Natural killer cell (primary cell): ENCODE results near the gene TMEM242. TPM values are rescaled to one million over a fixed set of nuclear protein-coding genes. Genes with fewer than 3 reads are reported as not detected.

ENCODE experiments used
- ATAC-seq, 3 donors: fragments of 150-1000 bp in 2 of 3; fragments of 200-7000 bp in 1 of 3; cut with Tn5 transposase; 1 replicate in 1 of 3; 2 replicates in 2 of 3; pipeline ENCODE4 v1.10.0; 2021; ENCODE audit warnings: mild to moderate bottlenecking in 2 of 3, moderate library complexity in 2 of 3
- DNase-seq, 2 donors: peaks; one replicate each; pipeline versions ENCODE4 v3.0.0 to v3.0.0-alpha.2; 2013 to 2021; ENCODE audit warnings: mixed read lengths in 1 of 2
- H3K27ac ChIP-seq: one replicate; pipeline ENCODE4 v1.5.1; 2013; ENCODE audit warnings: mild to moderate bottlenecking, low read length
- H3K27me3 ChIP-seq: one replicate; pipeline ENCODE4 v1.6.1; 2013; ENCODE audit warnings: low read length; ENCODE audit not compliant: control insufficient read depth, insufficient read depth
- H3K36me3 ChIP-seq: one replicate; pipeline ENCODE4 v1.6.1; 2013; ENCODE audit warnings: low read length; ENCODE audit not compliant: control insufficient read depth, insufficient read depth
- H3K4me1 ChIP-seq: one replicate; pipeline ENCODE4 v1.6.1; 2013; ENCODE audit warnings: low read length; ENCODE audit not compliant: control insufficient read depth, insufficient read depth
- H3K4me3 ChIP-seq: one replicate; pipeline ENCODE4 v1.5.1; 2013; ENCODE audit warnings: low read length
- H3K9me3 ChIP-seq: one replicate; pipeline ENCODE4 v1.6.1; 2013; ENCODE audit warnings: low read length; ENCODE audit not compliant: control insufficient read depth, insufficient read depth
- H3K27ac Mint-ChIP-seq, 2 donors: one replicate each; pipeline ENCODE4 v1.8.0; 2022; ENCODE audit warnings: mild to moderate bottlenecking in 2 of 2, mixed read lengths in 2 of 2, moderate library complexity in 1 of 2
- H3K27me3 Mint-ChIP-seq, 2 donors: one replicate each; pipeline ENCODE4 v1.8.0; 2022; ENCODE audit warnings: low read depth in 2 of 2, mixed read lengths in 2 of 2
- H3K36me3 Mint-ChIP-seq: one replicate; pipeline ENCODE4 v1.8.0; 2022; ENCODE audit warnings: mixed read lengths
- H3K4me1 Mint-ChIP-seq, 2 donors: one replicate each; pipeline ENCODE4 v1.8.0; 2022; ENCODE audit warnings: mixed read lengths in 2 of 2
- H3K4me3 Mint-ChIP-seq: one replicate; pipeline ENCODE4 v1.8.0; 2022; ENCODE audit warnings: mild to moderate bottlenecking, moderate library complexity, mixed read lengths
- H3K9me3 Mint-ChIP-seq, 2 donors: one replicate each; pipeline ENCODE4 v1.8.0; 2022; ENCODE audit warnings: mixed read lengths in 2 of 2
- CTCF ChIP-seq: fragments of 200-600 bp; IDR thresholded peaks from one replicate; pipeline ENCODE4 v1.8.0; 2022; ENCODE audit warnings: antibody characterized with exemption
- WGBS: methylation state at CpG from one replicate; pipeline ENCODE4 v1.1.7; 2013; ENCODE audit warnings: missing lambda C conversion rate; ENCODE audit not compliant: insufficient coverage; 5-methylcytosine and 5-hydroxymethylcytosine counted together
- intact Hi-C: fragments of 100-400 bp; cut with micrococcal nuclease; formaldehyde crosslinking; loops from one replicate; pipeline ENCODE4 v1.14.2; 2022
- total RNA-seq, 4 donors: library from RNA; stranded (reverse); fragments of 120-200 nt in 1 of 4; gene quantifications; one replicate each; pipeline versions ENCODE4 v1.2.3 to v1.2.4, GENCODE V29; 2013 to 2022

Gene TMEM242
- total RNA-seq, 3 donors from 2014 or later (not counting 1 experiment from before 2014, with no cell fraction given), result 18.5 to 24.8 (median 19.8) TPM

GRCh38 chr6:157255079-157255478, 68.2 kb downstream of the TMEM242 start:
- no peak overlapping the region for H3K4me3 ChIP-seq
- Mint-ChIP-seq H3K4me1 (peaks cover 14 to 23% of the 10 kb centered on the region in 2 donors), H3K27ac (no peak overlapping the region), H3K4me3 (no peak overlapping the region), H3K27me3 (peaks cover 23 to 30% of the 10 kb centered on the region in 2 donors), H3K9me3 (no peaks in the 10 kb centered on the region), H3K36me3 (no peaks in the 10 kb centered on the region)
- no peak for TF ChIP-seq CTCF
- no peaks in the 10 kb centered on the region for H3K36me3 ChIP-seq
- no peaks in the 10 kb centered on the region for H3K27me3 ChIP-seq
- peaks cover 33% of the 10 kb centered on the region for H3K4me1 ChIP-seq
- H3K27ac ChIP-seq, result no peak overlapping the region
- DNase-seq (no peak), ATAC-seq (no peak)
- intact Hi-C loops, result no loop called here
- 89% methylated on average over 3 of the region's 3 CpGs for WGBS
- H3K9me3 ChIP-seq, result no peaks in the 10 kb centered on the region

- WGBS, result 71% methylated on average over 1 of the region's 3 CpGs
- no peak overlapping the region for H3K27ac ChIP-seq
These were observed 68.8 kb downstream of the TMEM242 start for GRCh38 chr6:157254538-157254937.

GRCh38 chr6:157253699-157254098, 69.6 kb downstream of the TMEM242 start:
- Histone ChIP-seq H3K27ac (no peak overlapping the region), H3K9me3 (peaks cover under 1% of the 10 kb centered on the region), H3K36me3 (no peaks in the 10 kb centered on the region), H3K27me3 (no peaks in the 10 kb centered on the region), H3K4me3 (no peak overlapping the region), H3K4me1 (peaks cover 22% of the 10 kb centered on the region)
- peaks cover 0 to under 1% of the 10 kb centered on the region in 2 donors for H3K9me3 Mint-ChIP-seq
- no peak overlapping the region for H3K27ac Mint-ChIP-seq
- ATAC-seq (no peak), DNase-seq (no peak)
- H3K4me1 Mint-ChIP-seq, result peaks cover 7 to 13% of the 10 kb centered on the region in 2 donors
- TF ChIP-seq CTCF, result no peak
- peaks cover 27 to 32% of the 10 kb centered on the region in 2 donors for H3K27me3 Mint-ChIP-seq
- H3K36me3 Mint-ChIP-seq, result peaks cover 6% of the 10 kb centered on the region
- intact Hi-C loops, result no loop called here
- WGBS, result 88% methylated on average over 2 of the region's 7 CpGs
- H3K4me3 Mint-ChIP-seq, result no peak overlapping the region

More at GRCh38 chr6:157254538-157254937, 68.8 kb downstream of the TMEM242 start:
- no peak overlapping the region for H3K27ac Mint-ChIP-seq
- H3K4me1 Mint-ChIP-seq, result peaks cover 10 to 21% of the 10 kb centered on the region in 2 donors
- intact Hi-C loops, result no loop called here
- no peaks in the 10 kb centered on the region for H3K9me3 ChIP-seq
- TF ChIP-seq CTCF, result no peak
- H3K36me3 ChIP-seq, result no peaks in the 10 kb centered on the region
- no peaks in the 10 kb centered on the region for H3K36me3 Mint-ChIP-seq
- no peak for DNase-seq
- H3K4me3 ChIP-seq, result no peak overlapping the region
- peaks cover 30% of the 10 kb centered on the region for H3K4me1 ChIP-seq
- no peaks in the 10 kb centered on the region for H3K27me3 ChIP-seq
- H3K27me3 Mint-ChIP-seq, result peaks cover 23 to 30% of the 10 kb centered on the region in 2 donors
- H3K4me3 Mint-ChIP-seq, result no peak overlapping the region
- no peaks in the 10 kb centered on the region for H3K9me3 Mint-ChIP-seq
- no peak for ATAC-seq

GRCh38 chr6:157253017-157253416, 70.3 kb downstream of the TMEM242 start:
- no peaks in the 10 kb centered on the region for H3K36me3 ChIP-seq

More at GRCh38 chr6:157253017-157253416, 70.3 kb downstream of the TMEM242 start:
- WGBS, result 93% methylated on average over 6 of the region's 7 CpGs
- Histone ChIP-seq H3K9me3 (peaks cover 4% of the 10 kb centered on the region), H3K4me1 (peaks cover 15% of the 10 kb centered on the region), H3K27ac (no peak overlapping the region), H3K27me3 (no peaks in the 10 kb centered on the region), H3K4me3 (no peak overlapping the region)
- no peak overlapping the region for H3K27ac Mint-ChIP-seq
- peaks cover 32 to 39% of the 10 kb centered on the region in 2 donors for H3K27me3 Mint-ChIP-seq
- peaks cover 7 to 10% of the 10 kb centered on the region in 2 donors for H3K4me1 Mint-ChIP-seq
- DNase-seq (no peak), ATAC-seq (no peak)
- intact Hi-C loops, result no loop called here
- H3K36me3 Mint-ChIP-seq, result peaks cover 13% of the 10 kb centered on the region
- no peak overlapping the region for H3K4me3 Mint-ChIP-seq
- peaks cover 0 to 6% of the 10 kb centered on the region in 2 donors for H3K9me3 Mint-ChIP-seq
- no peak for TF ChIP-seq CTCF
